Measurements from ENCODE around the gene CHML.

DNA sequence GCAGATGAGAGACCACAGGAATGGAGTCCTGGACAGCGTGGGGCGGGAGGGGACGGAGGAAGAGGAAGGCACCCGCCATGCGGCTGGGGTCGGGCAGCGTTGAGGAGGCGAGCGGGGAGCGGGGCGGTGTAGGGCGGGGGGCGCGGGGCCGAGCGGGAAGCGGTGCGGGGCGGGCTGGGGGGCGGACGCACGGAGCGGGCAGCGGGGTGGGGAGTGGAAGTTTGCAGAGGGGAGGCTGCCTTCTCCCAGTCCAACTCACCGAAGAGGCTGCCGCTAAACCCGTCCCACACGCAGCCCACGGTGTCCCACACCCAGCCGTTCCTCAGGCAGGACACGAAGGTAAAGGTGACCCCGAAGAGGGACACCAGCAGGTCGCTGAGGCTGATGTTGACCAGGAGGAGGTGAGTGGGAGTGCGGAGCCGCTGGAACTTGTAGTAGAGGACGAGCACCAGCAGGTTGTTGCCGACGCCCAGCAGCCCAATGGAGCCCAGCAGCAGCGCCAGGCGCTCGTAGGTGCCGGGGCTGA is 483 bp downstream of the CHML start:
- TF ChIP-seq, protein P1, sequence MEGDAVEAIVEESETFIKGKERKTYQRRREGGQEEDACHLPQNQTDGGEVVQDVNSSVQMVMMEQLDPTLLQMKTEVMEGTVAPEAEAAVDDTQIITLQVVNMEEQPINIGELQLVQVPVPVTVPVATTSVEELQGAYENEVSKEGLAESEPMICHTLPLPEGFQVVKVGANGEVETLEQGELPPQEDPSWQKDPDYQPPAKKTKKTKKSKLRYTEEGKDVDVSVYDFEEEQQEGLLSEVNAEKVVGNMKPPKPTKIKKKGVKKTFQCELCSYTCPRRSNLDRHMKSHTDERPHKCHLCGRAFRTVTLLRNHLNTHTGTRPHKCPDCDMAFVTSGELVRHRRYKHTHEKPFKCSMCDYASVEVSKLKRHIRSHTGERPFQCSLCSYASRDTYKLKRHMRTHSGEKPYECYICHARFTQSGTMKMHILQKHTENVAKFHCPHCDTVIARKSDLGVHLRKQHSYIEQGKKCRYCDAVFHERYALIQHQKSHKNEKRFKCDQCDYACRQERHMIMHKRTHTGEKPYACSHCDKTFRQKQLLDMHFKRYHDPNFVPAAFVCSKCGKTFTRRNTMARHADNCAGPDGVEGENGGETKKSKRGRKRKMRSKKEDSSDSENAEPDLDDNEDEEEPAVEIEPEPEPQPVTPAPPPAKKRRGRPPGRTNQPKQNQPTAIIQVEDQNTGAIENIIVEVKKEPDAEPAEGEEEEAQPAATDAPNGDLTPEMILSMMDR (conservative IDR thresholded peaks at IDR 0.05): no peak; the same call in 1 of the 2 replicates
- no peak for TF ChIP-seq ZFX (IDR thresholded peaks at IDR 0.05)

All from C4-2B (cell line).